Endothelial cell of umbilical vein (primary cell): ENCODE data around the gene CUEDC1.

Experiments
- EZH2 ChIP-seq: IDR thresholded peaks from 2 replicates; pipeline ENCODE4 v1.6.1; 2012; ENCODE audit warnings: borderline replicate concordance, low read depth, mild to moderate bottlenecking, moderate library complexity, low read length, inconsistent platforms; ENCODE audit not compliant: severe bottlenecking
- POLR2A ChIP-seq: IDR thresholded peaks from 2 replicates; pipeline ENCODE4 v1.6.1; 2012; ENCODE audit warnings: low read depth, mild to moderate bottlenecking, control low read depth, low read length
- POLR2AphosphoS5 ChIP-seq: IDR thresholded peaks from 2 replicates; pipeline ENCODE4 v1.6.1; 2012; ENCODE audit warnings: low read depth, mild to moderate bottlenecking, control low read depth, low read length, moderate library complexity; ENCODE audit not compliant: insufficient read depth
- TF ChIP-seq, protein P1 (sequence below), 2 donors: IDR thresholded peaks; 1 replicate in 1 of 2; 2 replicates in 1 of 2; pipeline ENCODE4 v1.5.1; 2011; ENCODE audit warnings: low read length in 2 of 2, mild to moderate bottlenecking in 2 of 2, moderate library complexity in 2 of 2, control low read depth in 1 of 2, inconsistent platforms in 1 of 2, low read depth in 1 of 2; ENCODE audit not compliant: insufficient read depth in 1 of 2; ENCODE audit errors: extremely low read depth in 1 of 2
- TF ChIP-seq, protein P2 (sequence below): IDR thresholded peaks from 2 replicates; pipeline ENCODE4 v1.6.1; 2011; ENCODE audit not compliant: insufficient read depth, insufficient read length

DNA sequence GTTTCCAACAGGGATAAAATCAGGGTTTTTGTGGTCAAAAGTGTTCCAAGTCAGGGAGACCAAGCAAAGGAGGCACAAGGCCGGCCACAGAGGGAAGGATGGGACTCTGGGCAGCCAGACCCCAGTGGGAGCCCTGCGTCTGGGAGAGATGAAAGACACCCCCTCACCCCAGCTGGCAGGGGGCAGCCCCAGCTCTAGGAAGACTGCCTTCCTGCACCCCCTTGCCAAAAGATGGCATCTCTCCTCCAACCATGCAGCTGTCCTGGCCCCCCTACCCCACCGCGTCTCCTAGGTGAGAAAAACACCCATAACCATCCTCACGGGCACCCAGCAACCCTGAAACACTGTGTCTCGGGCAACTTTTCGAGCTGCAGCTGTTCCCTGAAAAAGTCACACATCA lies 51.3 kb downstream of the CUEDC1 start:
- TF ChIP-seq POLR2AphosphoS5 (no peak), EZH2 (no peak), POLR2A (no peak)
- TF ChIP-seq, protein P1, sequence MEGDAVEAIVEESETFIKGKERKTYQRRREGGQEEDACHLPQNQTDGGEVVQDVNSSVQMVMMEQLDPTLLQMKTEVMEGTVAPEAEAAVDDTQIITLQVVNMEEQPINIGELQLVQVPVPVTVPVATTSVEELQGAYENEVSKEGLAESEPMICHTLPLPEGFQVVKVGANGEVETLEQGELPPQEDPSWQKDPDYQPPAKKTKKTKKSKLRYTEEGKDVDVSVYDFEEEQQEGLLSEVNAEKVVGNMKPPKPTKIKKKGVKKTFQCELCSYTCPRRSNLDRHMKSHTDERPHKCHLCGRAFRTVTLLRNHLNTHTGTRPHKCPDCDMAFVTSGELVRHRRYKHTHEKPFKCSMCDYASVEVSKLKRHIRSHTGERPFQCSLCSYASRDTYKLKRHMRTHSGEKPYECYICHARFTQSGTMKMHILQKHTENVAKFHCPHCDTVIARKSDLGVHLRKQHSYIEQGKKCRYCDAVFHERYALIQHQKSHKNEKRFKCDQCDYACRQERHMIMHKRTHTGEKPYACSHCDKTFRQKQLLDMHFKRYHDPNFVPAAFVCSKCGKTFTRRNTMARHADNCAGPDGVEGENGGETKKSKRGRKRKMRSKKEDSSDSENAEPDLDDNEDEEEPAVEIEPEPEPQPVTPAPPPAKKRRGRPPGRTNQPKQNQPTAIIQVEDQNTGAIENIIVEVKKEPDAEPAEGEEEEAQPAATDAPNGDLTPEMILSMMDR (IDR thresholded peaks at IDR 0.05; ENCODE audit: extremely low read depth in 1 of 2, insufficient read depth in 1 of 2, low read depth in 1 of 2, low read length in 2 of 2) = no peak
- TF ChIP-seq, protein P2, sequence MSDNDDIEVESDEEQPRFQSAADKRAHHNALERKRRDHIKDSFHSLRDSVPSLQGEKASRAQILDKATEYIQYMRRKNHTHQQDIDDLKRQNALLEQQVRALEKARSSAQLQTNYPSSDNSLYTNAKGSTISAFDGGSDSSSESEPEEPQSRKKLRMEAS = no peak
